K562 (cell line): ENCODE data around the gene DDR2. TPM values are rescaled to one million over a fixed set of nuclear protein-coding genes. Genes with fewer than 3 reads are reported as not detected.
A peak's percentile ranks its signal among the peaks of the same experiment; 100 is the strongest.

Experiments used
- ARID2 ChIP-seq: fragments of 450-650 bp; IDR thresholded peaks from 2 replicates; pipeline ENCODE4 v1.6.1; 2017; ENCODE audit warnings: antibody characterized with exemption, mild to moderate bottlenecking
- ARID3A ChIP-seq: IDR thresholded peaks from 2 replicates; pipeline ENCODE4 v1.6.1; 2012; ENCODE audit warnings: low read depth, low read length, improper control_type of control experiment, borderline replicate concordance
- CHD2 ChIP-seq: IDR thresholded peaks from 2 replicates; pipeline ENCODE4 v1.6.1; 2011; ENCODE audit warnings: low read depth, low read length
- CTCF ChIP-seq, 3 experiments: IDR thresholded peaks in 2 of 3; conservative IDR thresholded peaks in 1 of 3; 2 replicates each; pipeline ENCODE4 v1.5.1; 2011 to 2012; ENCODE audit warnings: low read length in 3 of 3, mild to moderate bottlenecking in 3 of 3, control low read depth in 2 of 3, improper control_type of control experiment in 1 of 3, inconsistent platforms in 1 of 3, low read depth in 1 of 3, mixed read lengths in 1 of 3, moderate library complexity in 1 of 3; ENCODE audit not compliant: insufficient read depth in 2 of 3
- HNRNPL ChIP-seq: fragments of 200-400 bp; formaldehyde crosslinking; IDR thresholded peaks from 2 replicates; pipeline ENCODE4 v1.6.1; 2017; ENCODE audit warnings: low read depth, mild to moderate bottlenecking, low read length
- KAT8 ChIP-seq: fragments of 450-650 bp; IDR thresholded peaks from 2 replicates; pipeline ENCODE4 v1.6.1; 2016; ENCODE audit warnings: low read depth, mild to moderate bottlenecking
- NCOA6 ChIP-seq: fragments of 450-650 bp; IDR thresholded peaks from 2 replicates; pipeline ENCODE4 v1.6.1; 2017; ENCODE audit warnings: mild to moderate bottlenecking
- PBX2 ChIP-seq, 2 experiments: IDR thresholded peaks in 1 of 2; conservative IDR thresholded peaks in 1 of 2; 2 replicates each; pipeline ENCODE4 v1.6.1; 2016; ENCODE audit warnings: low read depth in 2 of 2, mild to moderate bottlenecking in 1 of 2, missing compliant biosample characterization in 1 of 2, missing genetic modification characterization in 1 of 2, moderate library complexity in 1 of 2
- PHB ChIP-seq: fragments of 250-450 bp; sonication (Bioruptor Pico); IDR thresholded peaks from 2 replicates; pipeline ENCODE4 v1.5.0; 2021
- PRDM10 ChIP-seq: fragments of 450-650 bp; IDR thresholded peaks from 2 replicates; pipeline ENCODE4 v1.6.1; 2018; ENCODE audit not compliant: partially characterized antibody
- PREB ChIP-seq: sonication (generic); formaldehyde crosslinking; IDR thresholded peaks from 2 replicates; pipeline ENCODE4 v1.8.1; 2023; ENCODE audit warnings: mild to moderate bottlenecking, missing genetic modification reagents
- RAD21 ChIP-seq, 2 experiments: fragments of 250-450 bp in 1 of 2; fragments of 450-650 bp in 1 of 2; sonication (Bioruptor Pico) in 1 of 2; formaldehyde crosslinking in 1 of 2; IDR thresholded peaks in 1 of 2; conservative IDR thresholded peaks in 1 of 2; 2 replicates each; pipeline versions ENCODE4 v1.4.0 to v1.8.0; 2020 to 2022; ENCODE audit warnings: mild to moderate bottlenecking in 2 of 2, moderate library complexity in 1 of 2
- SMARCA5 ChIP-seq: fragments of 450-650 bp; IDR thresholded peaks from 2 replicates; pipeline ENCODE4 v1.6.1; 2016
- TRIM24 ChIP-seq, 2 experiments: fragments of 450-650 bp; IDR thresholded peaks; 2 replicates each; pipeline ENCODE4 v1.6.1; 2016
- ZEB2 ChIP-seq: fragments of 450-650 bp; IDR thresholded peaks from 2 replicates; pipeline ENCODE4 v1.6.1; 2016
- ZNF175 ChIP-seq: fragments of 200-800 bp; sonication (Bioruptor generic); IDR thresholded peaks from 2 replicates; pipeline ENCODE4 v1.6.1; 2016; ENCODE audit warnings: low read depth, mild to moderate bottlenecking, missing genetic modification characterization, missing compliant biosample characterization
- polyA plus RNA-seq, 8 experiments: library from polyadenylated mRNA; depleted of rRNA in 4 of 8; stranded (reverse) in 5 of 8; unstranded in 3 of 8; fragments of >200 nt; fragmentation: Nextera tagmentation in 2 of 8; fragmentation: Illumina TruSeq in 1 of 8; extraction: Ambion mirVana in 2 of 8; extraction: Trizol in 1 of 8; gene quantifications; 2 replicates each; pipeline versions ENCODE4 v1.2.1 to v1.2.3, GENCODE V29; 2011 to 2014; ENCODE audit warnings: inconsistent platforms in 1 of 8, missing spikeins in 1 of 8
- total RNA-seq, 7 experiments: library from RNA; depleted of rRNA in 6 of 7; stranded (reverse); fragments of >200 nt in 6 of 7; fragmentation: Illumina TruSeq in 2 of 7; extraction: Trizol in 2 of 7; gene quantifications; 2 replicates each; pipeline versions ENCODE4 v1.2.1 to v1.2.3, GENCODE V29; 2011 to 2021; ENCODE audit warnings: low replicate concordance in 1 of 7

DDR2 gene
- total and polyA plus RNA-seq, 9 of the 15 experiments (the other 6 are each of a cell fraction or from before 2014, with no cell fraction given) = 0.36 to 2.0 (median 1.1) TPM

GRCh38 chr1:162627662-162628296 is 4.5 kb upstream of the DDR2 start (continued):
- TF ChIP-seq ARID3A = peak; percentile 47; the same call in 1 of the 2 replicates
- no peak for TF ChIP-seq TRIM24 (IDR thresholded peaks at IDR 0.05)
- no peak for TF ChIP-seq PBX2 (CRISPR knock-in tag; IDR thresholded peaks at IDR 0.05; ENCODE audit: low read depth)
- 0 out of 2 replicates have a peak, but pooled peaks have one; percentile 18 for TF ChIP-seq PBX2 (tag; conservative IDR thresholded peaks at IDR 0.05; ENCODE audit: low read depth)
- TF ChIP-seq ZNF175 = peak; percentile 43; the same call in 1 of the 2 replicates
- TF ChIP-seq RAD21 (CRISPR knock-in tag; conservative IDR thresholded peaks at IDR 0.05 in 1 of 2, IDR thresholded peaks at IDR 0.05 in 1 of 2) = peak in 1 of 2 experiments; percentile 71; a peak in 3 of 4 replicates
- TF ChIP-seq CTCF (IDR thresholded peaks at IDR 0.05 in 2 of 3, conservative IDR thresholded peaks at IDR 0.05 in 1 of 3; ENCODE audit: insufficient read depth in 2 of 3, low read depth in 1 of 3, low read length in 3 of 3) = peak; percentile 67 to 74 (median 71)
- TF ChIP-seq ARID2 = no peak
- no peak for TF ChIP-seq ZEB2
- no peak for TF ChIP-seq PHB (CRISPR knock-in tag)
- TF ChIP-seq KAT8 = peak; percentile 61; the same call in 1 of the 2 replicates
- no peak for TF ChIP-seq CHD2
- no peak for TF ChIP-seq HNRNPL
- TF ChIP-seq NCOA6 = no peak
- no peak for TF ChIP-seq PREB (CRISPR knock-in tag)
- no peak for TF ChIP-seq SMARCA5
- TF ChIP-seq PRDM10 = no peak
